Neuronal stem cell (in vitro differentiated cells): ENCODE data around the gene BCL2L11.

ENCODE experiments used
- DNase-seq: peaks from one replicate; pipeline ENCODE4 v3.0.0-alpha.2; 2013; ENCODE audit warnings: low spot score
- H2AFZ ChIP-seq: one replicate; pipeline ENCODE4 v1.6.1; 2013; ENCODE audit warnings: mild to moderate bottlenecking, low read length, inconsistent platforms
- H2AK5ac ChIP-seq: 2 replicates; pipeline ENCODE4 v1.6.1; 2013; ENCODE audit warnings: low read depth, mild to moderate bottlenecking, inconsistent platforms, low read length, moderate library complexity, mixed read lengths
- H2BK120ac ChIP-seq: 2 replicates; pipeline ENCODE4 v1.6.1; 2013; ENCODE audit warnings: low read depth, mild to moderate bottlenecking, inconsistent platforms, low read length, moderate library complexity, mixed read lengths
- H2BK12ac ChIP-seq: one replicate; pipeline ENCODE4 v1.6.1; 2013; ENCODE audit warnings: low read length, inconsistent platforms
- H2BK15ac ChIP-seq: 2 replicates; pipeline ENCODE4 v1.6.1; 2013; ENCODE audit warnings: mild to moderate bottlenecking, low read length, inconsistent platforms, mixed read lengths
- H2BK5ac ChIP-seq: one replicate; pipeline ENCODE4 v1.6.1; 2013; ENCODE audit warnings: inconsistent platforms, mild to moderate bottlenecking, low read length, moderate library complexity
- H3K14ac ChIP-seq: one replicate; pipeline ENCODE4 v1.6.1; 2013; ENCODE audit warnings: low read length, inconsistent platforms
- H3K18ac ChIP-seq: 2 replicates; pipeline ENCODE4 v1.6.1; 2013; ENCODE audit warnings: low read length, inconsistent platforms
- H3K23ac ChIP-seq: 2 replicates; pipeline ENCODE4 v1.6.1; 2013; ENCODE audit warnings: low read depth, mild to moderate bottlenecking, mixed read lengths, low read length, inconsistent platforms; ENCODE audit not compliant: poor library complexity
- H3K27ac ChIP-seq: replicated peaks from 3 replicates; pipeline ENCODE4 v1.5.1; 2013; ENCODE audit warnings: low read length, inconsistent platforms
- H3K27me3 ChIP-seq, 3 experiments: 2 replicates each; pipeline ENCODE4 v1.6.1; 2013; ENCODE audit warnings: low read length in 3 of 3, mild to moderate bottlenecking in 2 of 3, inconsistent platforms in 1 of 3, low read depth in 1 of 3, mixed read lengths in 1 of 3, moderate library complexity in 1 of 3; ENCODE audit not compliant: control insufficient read depth in 3 of 3, insufficient read depth in 3 of 3
- H3K36me3 ChIP-seq, 2 donors: replicated peaks in 1 of 2; 2 replicates each; pipeline ENCODE4 v1.6.1; 2013; ENCODE audit warnings: low read length in 2 of 2; ENCODE audit not compliant: control insufficient read depth in 2 of 2, insufficient read depth in 2 of 2
- H3K4ac ChIP-seq: 2 replicates; pipeline ENCODE4 v1.6.1; 2013; ENCODE audit warnings: inconsistent platforms, mild to moderate bottlenecking, low read length, moderate library complexity
- H3K4me1 ChIP-seq, 2 donors: 1 replicate in 1 of 2; 2 replicates in 1 of 2; pipeline ENCODE4 v1.6.1; 2013; ENCODE audit warnings: low read length in 2 of 2, low read depth in 1 of 2; ENCODE audit not compliant: control insufficient read depth in 2 of 2, insufficient read depth in 1 of 2
- H3K4me2 ChIP-seq: one replicate; pipeline ENCODE4 v1.6.1; 2013; ENCODE audit warnings: mild to moderate bottlenecking, low read length, inconsistent platforms; ENCODE audit not compliant: insufficient read depth, poor library complexity, severe bottlenecking
- H3K4me3 ChIP-seq, 2 donors: 2 replicates each; pipeline ENCODE4 v1.5.1; 2013; ENCODE audit warnings: low read length in 2 of 2, mild to moderate bottlenecking in 2 of 2, inconsistent platforms in 1 of 2, moderate library complexity in 1 of 2
- H3K79me1 ChIP-seq: one replicate; pipeline ENCODE4 v1.6.1; 2013; ENCODE audit warnings: low read depth, mild to moderate bottlenecking, inconsistent platforms, low read length, moderate library complexity
- H3K9ac ChIP-seq: one replicate; pipeline ENCODE4 v1.6.1; 2013; ENCODE audit warnings: mild to moderate bottlenecking, low read depth, low read length, inconsistent platforms; ENCODE audit not compliant: poor library complexity
- H3K9me3 ChIP-seq, 2 donors: replicated peaks in 1 of 2; 2 replicates each; pipeline versions ENCODE3 to v1.6.1; 2013; ENCODE audit warnings: low read length in 2 of 2, mild to moderate bottlenecking in 2 of 2, inconsistent platforms in 1 of 2, low read depth in 1 of 2, mixed read lengths in 1 of 2, moderate library complexity in 1 of 2; ENCODE audit not compliant: control insufficient read depth in 2 of 2, insufficient read depth in 1 of 2
- H4K8ac ChIP-seq: one replicate; pipeline ENCODE4 v1.6.1; 2013; ENCODE audit warnings: low read depth, mild to moderate bottlenecking, inconsistent platforms, low read length, moderate library complexity
- H4K91ac ChIP-seq: one replicate; pipeline ENCODE4 v1.6.1; 2013; ENCODE audit warnings: low read length, low read depth, mild to moderate bottlenecking, inconsistent platforms; ENCODE audit not compliant: poor library complexity
- WGBS, 2 donors: extraction: QIAGEN DNeasy Blood & Tissue Kit; methylation state at CpG; one replicate each; pipeline ENCODE4 v1.1.7; 2013; ENCODE audit warnings: missing lambda C conversion rate in 2 of 2, mixed read lengths in 1 of 2; ENCODE audit not compliant: insufficient read length in 2 of 2, insufficient replicate concordance in 1 of 2; ENCODE audit errors: extremely low coverage in 2 of 2; 5-methylcytosine and 5-hydroxymethylcytosine counted together

BCL2L11 gene

DNA sequence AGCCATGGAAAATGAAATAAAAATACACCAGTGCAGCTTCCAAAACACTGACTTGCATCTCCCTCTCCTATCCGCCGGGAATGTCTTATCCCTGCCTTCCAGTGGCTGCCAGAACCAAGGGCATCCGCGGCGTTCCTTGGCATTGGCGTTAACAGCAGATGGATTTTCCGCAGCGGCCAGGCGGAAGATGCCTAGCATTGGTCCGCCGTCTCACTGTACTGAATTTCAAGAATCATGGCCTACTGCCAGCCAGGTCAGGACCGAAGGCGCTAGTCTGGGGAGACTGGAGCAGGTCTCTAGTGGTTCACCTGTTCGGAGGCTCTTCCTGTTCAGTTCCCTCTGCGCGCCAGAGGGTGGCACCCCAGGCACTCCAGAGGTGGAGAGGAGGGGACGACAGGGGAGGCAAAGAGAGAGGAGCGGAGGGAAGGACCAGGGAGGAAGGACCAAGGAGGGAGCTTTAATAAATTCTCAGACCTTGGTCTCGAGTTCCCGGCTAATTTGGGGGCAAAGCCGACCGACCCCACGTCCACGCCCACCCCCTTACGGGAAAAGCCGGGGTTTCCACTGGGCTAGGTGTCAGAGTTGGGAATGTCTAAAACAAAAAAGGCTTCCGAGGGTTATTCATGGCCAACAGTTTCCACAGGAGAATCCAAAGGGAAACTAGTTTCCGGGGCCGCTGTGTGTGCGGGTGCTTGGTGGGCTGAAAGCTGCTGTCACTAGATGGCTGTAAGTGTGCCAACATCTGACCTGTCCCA is 3.7 kb upstream of the BCL2L11 start:
- Histone ChIP-seq H2BK5ac (peak overlapping the region; percentile 91), H2BK15ac (peak overlapping the region; percentile 100), H2AFZ (peak overlapping the region; percentile 99), H3K18ac (peak overlapping the region; percentile 97), H3K14ac (no peak overlapping the region), H3K4ac (no peak overlapping the region), H3K4me1 (peaks cover 12 to 18% of the 10 kb centered on the region in 2 donors), H2BK12ac (peak overlapping the region; percentile 60), H3K27ac (no peak overlapping the region), H3K36me3 (no peaks in the 10 kb centered on the region), H4K91ac (no peak overlapping the region), H3K9me3 (peaks cover 0 to 7% of the 10 kb centered on the region in 2 donors), H4K8ac (no peak overlapping the region), H3K27me3 (peaks cover 7 to 28% (median 27%) of the 10 kb centered on the region in 3 experiments), H3K4me3 (peak overlapping the region; percentile 36 to 70), H3K79me1 (peaks cover under 1% of the 10 kb centered on the region), H2AK5ac (peak overlapping the region; percentile 95), H2BK120ac (peak overlapping the region; percentile 74), H3K23ac (no peak overlapping the region), H3K4me2 (peak overlapping the region; percentile 93), H3K9ac (peak overlapping the region; percentile 86)
- WGBS, 2 donors = no CpG with 5 or more reads among the region's 30 CpGs
- DNase-seq = peak; percentile 63

GRCh38 chr2:111117598-111118480 is 2.9 kb upstream of the BCL2L11 start:
- Histone ChIP-seq H3K27me3 (peaks cover 7 to 28% (median 27%) of the 10 kb centered on the region in 3 experiments), H3K4me2 (peak overlapping the region; percentile 93), H3K79me1 (peaks cover 2% of the 10 kb centered on the region), H3K4me1 (peaks cover 12 to 18% of the 10 kb centered on the region in 2 donors), H2BK120ac (peak overlapping the region; percentile 74), H3K36me3 (no peaks in the 10 kb centered on the region), H3K4ac (no peak overlapping the region), H2BK5ac (peak overlapping the region; percentile 91), H3K18ac (peak overlapping the region; percentile 97), H2BK15ac (peak overlapping the region; percentile 100), H3K9ac (peak overlapping the region; percentile 86), H3K23ac (peak overlapping the region; percentile 67), H2AFZ (peak overlapping the region; percentile 99), H2AK5ac (peak overlapping the region; percentile 95), H3K27ac (no peak overlapping the region), H2BK12ac (peak overlapping the region; percentile 60), H3K4me3 (peak overlapping the region; percentile 36 to 70), H4K91ac (no peak overlapping the region), H3K14ac (no peak overlapping the region), H3K9me3 (peaks cover 0 to 7% of the 10 kb centered on the region in 2 donors), H4K8ac (no peak overlapping the region)
- DNase-seq = peak; percentile 40
- WGBS, 2 donors = no CpG with 5 or more reads among the region's 64 CpGs

GRCh38 chr2:111118481-111118980 is 2.2 kb upstream of the BCL2L11 start:
- WGBS, 2 donors = no CpG with 5 or more reads among the region's 33 CpGs
- peaks cover 0 to 7% of the 10 kb centered on the region in 2 donors for H3K9me3 ChIP-seq
- peaks cover 2% of the 10 kb centered on the region for H3K79me1 ChIP-seq
- H3K18ac ChIP-seq = peak overlapping the region; percentile 94
- peak overlapping the region; percentile 73 for H2BK12ac ChIP-seq
- peak overlapping the region; percentile 99 for H2AFZ ChIP-seq
- H3K27me3 ChIP-seq = peaks cover 7 to 28% (median 27%) of the 10 kb centered on the region in 3 experiments
- no peak overlapping the region for H3K23ac ChIP-seq
- peak overlapping the region; percentile 49 for H2BK15ac ChIP-seq
- H3K4me2 ChIP-seq = peak overlapping the region; percentile 93
- H3K36me3 ChIP-seq = peaks cover 0 to under 1% of the 10 kb centered on the region in 2 donors
- peak overlapping the region; percentile 72 for H3K14ac ChIP-seq
- peaks cover 12 to 18% of the 10 kb centered on the region in 2 donors for H3K4me1 ChIP-seq
- DNase-seq = peak; percentile 17
- H2BK120ac ChIP-seq = no peak overlapping the region
- no peak overlapping the region for H3K4ac ChIP-seq
- H3K27ac ChIP-seq = no peak overlapping the region
- no peak overlapping the region for H4K91ac ChIP-seq
- peak overlapping the region; percentile 65 for H3K9ac ChIP-seq
- H3K4me3 ChIP-seq = peak overlapping the region; percentile 36 to 70
- no peak overlapping the region for H4K8ac ChIP-seq
- H2AK5ac ChIP-seq = peak overlapping the region; percentile 57
- no peak overlapping the region for H2BK5ac ChIP-seq
